Mucosa of descending colon (tissue), 3 donors: ENCODE measurements around the gene SPAST. TPM values are rescaled to one million over a fixed set of nuclear protein-coding genes. Genes with fewer than 3 reads are reported as not detected.

Experiments used
- ATAC-seq: fragments of 200-7000 bp; cut with Tn5 transposase; one replicate; pipeline ENCODE4 v1.9.1; 2020; ENCODE audit warnings: mild to moderate bottlenecking, moderate library complexity
- DNase-seq, 3 donors: peaks; one replicate each; pipeline ENCODE4 v3.0.0-alpha.2; 2020
- H3K36me3 ChIP-seq: fragments of 200-600 bp; one replicate; pipeline ENCODE4 v1.8.0; 2021; ENCODE audit warnings: low read depth, mild to moderate bottlenecking
- H3K4me1 ChIP-seq: fragments of 200-600 bp; one replicate; pipeline ENCODE4 v1.8.0; 2021; ENCODE audit warnings: low read depth, mild to moderate bottlenecking
- H3K4me3 ChIP-seq: fragments of 200-600 bp; one replicate; pipeline ENCODE4 v1.8.0; 2021; ENCODE audit warnings: mild to moderate bottlenecking
- H3K9me3 ChIP-seq: fragments of 200-600 bp; one replicate; pipeline ENCODE4 v1.8.0; 2021; ENCODE audit warnings: mild to moderate bottlenecking
- intact Hi-C, 2 donors: fragments of 100-400 bp; cut with DNase I in 1 of 2; cut with micrococcal nuclease in 1 of 2; formaldehyde crosslinking; loops; one replicate each; pipeline versions ENCODE4 v1.11.0 to v1.11.1; 2022; cut with DNase I, micrococcal nuclease
- total RNA-seq, 3 donors: library from RNA; stranded (reverse); fragmentation: NEBNext Ultra II Directional in 2 of 3; extraction: Animal tissue kit (Norgen Biotek cat#: 25700) in 2 of 3; gene quantifications; one replicate each; pipeline versions ENCODE4 v1.2.1 to v1.2.4, GENCODE V29; 2021 to 2023
- TF ChIP-seq, protein P1 (sequence below): fragments of 200-600 bp; IDR thresholded peaks from one replicate; pipeline ENCODE4 v1.8.0; 2022; ENCODE audit warnings: antibody characterized with exemption, mild to moderate bottlenecking
- donor health status: DM: no; HTN: no; CAD: no; lungs with moderate emphysema.
- donor health status: DM: no; HTN: no; CAD: no.
- donor health status: DM: no; HTN: yes; CAD: no.

SPAST gene
- total RNA-seq, 3 donors from 2014 or later = 17.2 to 18.9 (median 17.2) TPM

DNA sequence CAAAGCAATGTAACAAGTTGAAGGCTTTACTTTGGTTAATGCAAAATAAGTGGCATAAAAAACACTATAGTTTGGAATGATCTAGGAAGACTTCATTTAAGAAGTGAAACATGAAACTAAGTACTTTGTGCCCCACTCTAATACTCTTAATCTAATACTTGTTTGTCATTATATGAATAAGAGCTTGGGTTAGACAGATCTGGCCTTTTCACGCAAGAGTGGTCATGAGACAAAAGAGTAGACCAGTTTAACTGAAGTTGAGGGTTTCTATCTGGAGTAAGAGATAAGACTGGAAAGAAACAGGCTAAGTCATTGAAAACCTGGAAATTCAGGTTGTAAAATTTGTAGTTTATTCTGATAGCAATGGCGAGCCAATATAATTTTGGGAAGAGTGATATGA lies 105.2 kb downstream of the SPAST start:
- Histone ChIP-seq H3K36me3 (no peaks in the 10 kb centered on the region), H3K4me3 (no peak overlapping the region), H3K9me3 (no peaks in the 10 kb centered on the region), H3K4me1 (peaks cover 11% of the 10 kb centered on the region)
- intact Hi-C loops = no loop called here
- DNase-seq (no peak), ATAC-seq (no peak)
- TF ChIP-seq, protein P1, sequence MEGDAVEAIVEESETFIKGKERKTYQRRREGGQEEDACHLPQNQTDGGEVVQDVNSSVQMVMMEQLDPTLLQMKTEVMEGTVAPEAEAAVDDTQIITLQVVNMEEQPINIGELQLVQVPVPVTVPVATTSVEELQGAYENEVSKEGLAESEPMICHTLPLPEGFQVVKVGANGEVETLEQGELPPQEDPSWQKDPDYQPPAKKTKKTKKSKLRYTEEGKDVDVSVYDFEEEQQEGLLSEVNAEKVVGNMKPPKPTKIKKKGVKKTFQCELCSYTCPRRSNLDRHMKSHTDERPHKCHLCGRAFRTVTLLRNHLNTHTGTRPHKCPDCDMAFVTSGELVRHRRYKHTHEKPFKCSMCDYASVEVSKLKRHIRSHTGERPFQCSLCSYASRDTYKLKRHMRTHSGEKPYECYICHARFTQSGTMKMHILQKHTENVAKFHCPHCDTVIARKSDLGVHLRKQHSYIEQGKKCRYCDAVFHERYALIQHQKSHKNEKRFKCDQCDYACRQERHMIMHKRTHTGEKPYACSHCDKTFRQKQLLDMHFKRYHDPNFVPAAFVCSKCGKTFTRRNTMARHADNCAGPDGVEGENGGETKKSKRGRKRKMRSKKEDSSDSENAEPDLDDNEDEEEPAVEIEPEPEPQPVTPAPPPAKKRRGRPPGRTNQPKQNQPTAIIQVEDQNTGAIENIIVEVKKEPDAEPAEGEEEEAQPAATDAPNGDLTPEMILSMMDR = no peak

DNA sequence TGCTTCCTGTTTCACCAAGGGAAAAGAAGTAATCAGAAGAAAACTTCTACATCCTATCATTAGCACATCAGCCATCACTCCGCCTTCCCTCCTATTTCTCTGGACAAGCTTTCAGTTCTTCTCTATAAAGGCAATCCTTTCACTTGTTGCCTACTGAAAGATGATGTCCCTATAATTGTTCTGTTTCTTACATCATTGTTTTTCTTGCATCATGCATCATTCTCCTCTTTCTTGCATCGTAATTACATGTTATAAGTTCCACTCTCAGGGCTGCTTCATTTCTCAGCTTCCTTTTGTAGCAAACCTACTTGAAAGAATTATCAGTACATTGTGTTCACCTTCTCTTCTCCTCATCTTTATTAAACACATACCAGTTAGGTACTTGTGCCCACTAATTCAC lies 109.5 kb downstream of the SPAST start:
- ATAC-seq = no peak

DNA sequence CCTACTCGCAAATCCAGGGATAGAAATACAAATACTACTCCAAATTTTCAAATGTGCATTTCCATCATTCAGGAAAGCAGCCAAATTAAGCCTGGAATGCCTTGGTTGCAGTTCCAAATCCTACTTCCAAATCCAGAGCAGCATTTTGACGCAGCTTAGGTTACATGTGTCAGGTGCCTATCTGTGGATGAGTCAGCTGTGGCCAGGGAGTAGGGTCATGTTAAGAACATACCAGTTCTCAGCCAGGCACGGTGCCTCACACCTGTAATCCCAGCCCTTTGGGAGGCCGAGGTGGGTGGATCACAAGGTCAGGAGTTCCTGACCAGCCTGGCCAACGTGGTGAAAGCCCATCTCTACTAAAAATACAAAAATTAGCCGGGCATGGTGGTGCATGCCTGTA lies 119.3 kb downstream of the SPAST start:
- H3K36me3 ChIP-seq = no peaks in the 10 kb centered on the region
- intact Hi-C loops = no loop called here
- ATAC-seq = no peak

More for the DNA sequence above, 109.5 kb downstream of the SPAST start:
- intact Hi-C loops = no loop called here
- Histone ChIP-seq H3K9me3 (no peaks in the 10 kb centered on the region), H3K4me3 (no peak overlapping the region), H3K4me1 (no peaks in the 10 kb centered on the region), H3K36me3 (peaks cover 6% of the 10 kb centered on the region)
- TF ChIP-seq, protein P1 = no peak
- no peak for DNase-seq

DNA sequence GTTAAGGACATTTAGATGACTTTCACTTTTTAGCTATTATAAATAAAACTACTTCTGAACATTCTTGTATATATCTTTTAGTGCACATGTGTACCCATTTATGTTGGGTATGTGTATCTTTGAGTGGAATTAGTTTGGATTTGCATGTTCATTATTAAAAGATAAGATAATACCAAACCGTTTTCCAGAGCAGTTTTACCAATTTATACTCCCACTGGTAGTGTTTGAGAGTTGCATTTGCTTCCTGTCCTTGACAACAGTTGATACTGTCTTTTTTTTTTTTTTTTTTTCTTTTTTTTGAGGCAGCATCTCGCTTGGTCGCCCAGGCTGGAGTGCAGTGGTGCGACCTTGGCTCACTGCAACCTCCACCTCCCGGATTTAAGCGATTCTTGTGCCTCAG lies 125.7 kb downstream of the SPAST start:
- DNase-seq = no peak
- no peaks in the 10 kb centered on the region for H3K36me3 ChIP-seq

More for the DNA sequence above, 119.3 kb downstream of the SPAST start:
- no peaks in the 10 kb centered on the region for H3K4me1 ChIP-seq
- no peak overlapping the region for H3K4me3 ChIP-seq
- TF ChIP-seq, protein P1 = no peak
- H3K9me3 ChIP-seq = no peaks in the 10 kb centered on the region
- no peak for DNase-seq

DNA sequence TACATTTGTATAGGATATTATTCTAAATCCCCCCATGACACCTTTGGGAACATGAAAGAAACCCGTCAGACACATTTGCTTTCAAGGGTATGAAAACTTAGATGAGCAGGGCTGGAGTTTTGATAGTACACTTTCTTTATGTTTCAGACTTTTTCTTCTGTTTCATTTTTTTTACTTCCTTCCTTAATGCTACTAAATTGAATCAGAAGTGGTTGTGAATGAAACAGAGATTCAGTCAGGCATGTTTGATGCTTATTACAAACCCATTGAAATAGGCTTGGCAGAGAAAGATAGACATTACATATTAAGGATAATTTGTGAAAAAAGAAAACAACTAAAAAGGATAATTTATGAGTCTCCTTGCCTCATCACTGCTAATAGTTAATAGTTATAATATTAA lies 129.1 kb downstream of the SPAST start:
- intact Hi-C loops = no loop called here

More for the DNA sequence above, 125.7 kb downstream of the SPAST start:
- intact Hi-C loops = no loop called here
- TF ChIP-seq, protein P1 = no peak
- Histone ChIP-seq H3K9me3 (no peaks in the 10 kb centered on the region), H3K4me1 (no peaks in the 10 kb centered on the region), H3K4me3 (no peak overlapping the region)
- no peak for ATAC-seq

More for the DNA sequence above, 129.1 kb downstream of the SPAST start:
- Histone ChIP-seq H3K4me1 (no peaks in the 10 kb centered on the region), H3K4me3 (no peak overlapping the region), H3K9me3 (no peaks in the 10 kb centered on the region), H3K36me3 (no peaks in the 10 kb centered on the region)
- TF ChIP-seq, protein P1 = no peak
- no peak for DNase-seq
- ATAC-seq = no peak
